SKM-1 (cell line): ENCODE data around the gene KCNQ5.
"Not testable (repeated sequence)": the region's sequence is repeated elsewhere in the genome, so short reads cannot be mapped to it uniquely, and the experiment has no call there.

Experiments used
- DNase-seq: peaks from one replicate; lab custom pipeline; 2025; ENCODE audit not compliant: unreplicated experiment; lab: John Stamatoyannopoulos, UW

KCNQ5 gene

DNA sequence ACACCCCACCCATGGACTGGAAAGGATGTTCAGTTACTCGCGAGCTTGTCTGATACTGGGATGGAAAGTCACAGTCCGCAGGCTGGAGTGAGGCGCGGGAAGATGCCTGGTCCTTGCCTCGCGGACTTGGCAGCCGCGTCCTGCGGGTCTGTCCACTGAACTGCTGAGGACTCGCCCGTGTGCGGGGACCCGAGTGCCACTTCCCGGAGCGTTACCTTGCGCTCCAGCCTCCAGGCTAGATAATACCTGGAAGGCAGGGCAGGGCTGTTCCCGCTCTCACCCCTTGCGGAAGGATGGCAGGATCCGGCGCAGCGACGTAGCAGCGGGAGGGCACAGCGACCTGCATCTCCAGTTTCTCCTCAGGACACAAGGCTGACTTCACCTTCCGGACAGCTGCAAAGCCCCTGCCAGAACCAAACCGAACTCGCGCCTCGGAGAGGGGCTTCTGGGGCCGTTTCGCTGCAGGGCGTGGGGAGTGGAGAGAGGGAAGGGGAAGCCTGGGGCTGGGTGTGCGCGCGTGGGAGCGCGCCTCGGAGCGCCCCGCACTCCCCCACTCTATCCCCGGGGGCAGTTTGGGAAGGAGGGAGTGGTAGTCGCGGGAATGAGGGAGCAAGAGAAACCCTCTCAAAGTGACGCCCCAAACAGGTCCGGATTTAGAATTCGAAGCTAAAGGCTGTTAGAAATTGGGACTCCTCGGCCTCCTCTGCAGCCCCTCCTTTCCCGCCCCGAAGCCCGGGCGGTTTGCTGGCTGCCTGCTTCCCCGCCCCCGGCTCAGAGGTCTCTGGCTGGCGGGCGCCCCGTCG is at the start of gene KCNQ5:
Gene KCNQ5, plus strand, starts transcription at position 774 of the 803 bp plus-strand sequence.
- DNase-seq: no peak

DNA sequence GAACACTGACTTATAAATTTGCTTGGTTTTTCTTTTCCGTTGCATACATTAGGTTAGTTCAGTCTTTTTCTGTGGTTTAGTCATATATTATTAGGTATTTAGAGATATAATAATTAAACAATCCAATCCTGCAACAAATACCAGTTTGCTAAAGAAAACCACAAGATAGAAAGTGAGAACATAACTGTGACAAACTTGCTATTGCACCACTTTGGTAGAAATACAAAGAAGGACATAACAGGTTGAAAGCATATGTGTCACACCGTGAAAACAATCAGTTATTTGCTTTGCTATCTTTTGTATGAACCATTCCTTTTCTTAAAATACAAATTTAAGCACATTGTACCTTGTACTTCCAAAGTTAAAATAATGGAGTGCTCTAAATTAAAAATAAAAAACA is 42.0 kb upstream of the KCNQ5 start:
- DNase-seq: peak; percentile 6

- peak; percentile 82 for DNase-seq
Observed at GRCh38 chr6:72580281-72580940, 41.5 kb upstream of the KCNQ5 start.

DNA sequence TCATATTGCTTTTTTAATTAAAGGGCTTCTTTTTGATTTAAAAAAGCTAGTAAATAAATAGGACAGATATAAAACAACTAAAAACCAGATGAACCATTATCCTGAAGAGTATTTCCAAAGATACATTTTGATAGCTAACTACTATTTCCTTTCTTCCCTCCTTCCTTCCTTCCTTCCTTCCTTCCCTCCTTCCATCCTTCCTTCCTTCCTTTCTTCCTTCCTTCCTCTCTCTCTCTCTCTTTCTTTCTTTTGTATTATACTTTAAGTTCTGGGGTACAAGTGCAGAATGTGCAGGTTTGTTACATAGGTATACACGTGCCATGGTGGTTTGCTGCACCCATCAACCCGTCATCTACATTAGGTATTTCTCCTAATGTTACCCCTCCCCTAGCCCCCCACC is 40.9 kb upstream of the KCNQ5 start:
- not testable (repeated sequence) for DNase-seq

GRCh38 chr6:72588155-72588554 is 33.7 kb upstream of the KCNQ5 start:
- no peak for DNase-seq

DNA sequence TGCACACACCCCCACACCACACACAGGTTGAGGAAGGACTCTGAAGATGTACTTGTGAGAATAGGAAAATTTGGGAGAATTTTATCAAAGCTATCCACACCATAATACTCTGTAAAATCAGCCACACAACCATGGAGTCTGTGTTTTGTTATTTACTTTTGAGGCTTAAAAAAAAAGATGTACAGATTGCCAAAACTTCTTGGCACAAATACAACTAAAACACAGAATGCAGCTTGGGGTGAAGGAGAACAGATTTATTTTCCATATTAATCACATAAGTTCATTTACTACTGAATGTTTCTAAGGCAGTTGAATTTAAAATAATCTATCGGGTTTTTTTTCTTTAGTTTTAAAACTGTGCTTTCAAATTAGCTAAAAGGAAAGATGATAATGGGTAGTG is 32.8 kb upstream of the KCNQ5 start:
- DNase-seq: no peak

- no peak for DNase-seq
Observed at GRCh38 chr6:72595812-72596211, 26.1 kb upstream of the KCNQ5 start.

DNA sequence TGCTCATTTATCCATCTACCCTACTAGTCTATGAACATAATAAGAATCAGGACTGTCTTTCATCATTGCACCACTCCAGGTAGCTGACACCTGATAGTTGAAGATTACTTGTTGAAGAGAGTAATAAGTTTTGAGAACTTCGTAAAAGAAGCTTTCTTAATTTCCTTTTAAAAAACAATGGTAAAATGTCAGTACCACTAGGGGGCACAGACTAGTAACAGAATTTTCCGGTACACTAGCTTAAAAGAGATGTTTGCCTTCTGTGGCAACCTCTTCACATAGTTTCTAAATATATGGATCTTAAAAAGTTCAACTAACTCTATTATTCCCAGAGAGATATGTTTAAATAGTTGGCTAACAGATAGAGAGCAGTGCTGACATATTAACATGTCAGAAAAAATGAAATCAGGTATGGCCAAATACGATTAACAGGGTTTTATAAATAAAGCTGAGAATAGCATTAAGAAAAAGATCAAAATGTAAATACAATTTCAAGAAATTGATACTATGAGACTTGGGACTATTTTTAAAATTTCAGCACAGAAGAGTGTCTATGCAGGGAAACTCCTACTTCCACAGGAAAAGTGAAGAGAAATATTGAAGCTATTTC is 5.4 kb upstream of the KCNQ5 start:
- DNase-seq: peak; percentile 40

- DNase-seq: no peak
Observed at GRCh38 chr6:72617721-72618120, 4.1 kb upstream of the KCNQ5 start.

DNA sequence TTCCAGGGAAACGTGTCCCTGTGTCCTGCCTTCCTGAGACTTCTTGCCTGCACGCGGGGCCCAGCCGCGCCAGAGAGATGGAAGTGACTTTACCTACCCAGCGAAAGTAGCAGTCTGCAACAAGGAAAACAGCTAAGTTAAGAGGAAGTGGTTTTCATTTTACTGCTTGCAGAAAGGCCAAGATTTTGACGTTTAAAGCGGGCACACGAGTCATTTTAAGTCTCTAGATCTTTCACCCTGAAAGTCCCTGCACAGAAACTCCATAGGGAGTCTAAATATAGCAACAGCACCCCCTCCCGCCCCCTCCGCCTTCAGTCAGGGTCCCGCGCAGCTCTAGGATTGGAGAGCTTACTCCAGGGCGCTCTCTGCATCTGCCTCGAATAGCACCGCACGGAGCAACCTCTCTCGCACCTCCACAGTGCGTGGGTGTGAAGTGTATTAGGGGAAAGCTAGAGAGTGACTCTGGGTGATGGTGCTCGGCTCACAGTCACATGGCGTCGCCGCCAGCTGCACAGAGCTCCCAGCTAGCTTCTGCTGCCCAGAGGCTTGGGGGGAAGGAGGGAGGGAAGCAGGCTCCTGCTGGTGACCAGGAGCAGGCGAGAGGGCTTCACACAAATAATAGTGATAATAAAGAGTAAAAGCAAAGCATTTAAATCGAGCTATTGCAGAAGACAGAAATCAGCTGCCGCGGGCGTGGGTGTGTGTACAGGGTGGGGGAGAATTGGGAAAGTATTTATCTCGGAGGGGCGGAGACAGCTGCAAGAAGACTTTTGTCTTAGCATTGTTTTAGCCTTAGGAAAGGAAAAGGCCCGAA is 1.8 kb upstream of the KCNQ5 start:
- DNase-seq: peak; percentile 55

- DNase-seq: no peak
Observed at GRCh38 chr6:72620871-72621290, 983 bp upstream of the KCNQ5 start.

- DNase-seq: peak; percentile 51
Observed at GRCh38 chr6:72622094-72622940, 453 bp downstream of the KCNQ5 start.

DNA sequence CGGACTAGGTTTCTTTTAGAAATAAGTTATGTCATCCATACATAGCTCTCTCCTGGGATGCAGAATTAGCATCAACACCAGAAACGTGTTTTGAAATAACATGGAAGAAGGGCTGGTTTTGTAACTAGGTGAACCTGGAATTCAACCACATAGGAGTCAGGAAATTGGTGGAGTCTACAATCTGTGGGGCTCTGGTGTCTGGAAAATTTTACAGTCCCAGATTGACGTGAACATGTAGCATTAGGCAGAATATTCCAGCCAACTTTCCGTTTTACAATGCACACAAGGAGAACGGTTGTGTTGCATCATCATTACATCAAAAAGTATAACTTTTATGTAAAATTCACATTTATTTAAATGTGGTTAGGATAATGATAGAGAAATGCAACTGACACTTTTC is 1.9 kb downstream of the KCNQ5 start:
- no peak for DNase-seq

DNA sequence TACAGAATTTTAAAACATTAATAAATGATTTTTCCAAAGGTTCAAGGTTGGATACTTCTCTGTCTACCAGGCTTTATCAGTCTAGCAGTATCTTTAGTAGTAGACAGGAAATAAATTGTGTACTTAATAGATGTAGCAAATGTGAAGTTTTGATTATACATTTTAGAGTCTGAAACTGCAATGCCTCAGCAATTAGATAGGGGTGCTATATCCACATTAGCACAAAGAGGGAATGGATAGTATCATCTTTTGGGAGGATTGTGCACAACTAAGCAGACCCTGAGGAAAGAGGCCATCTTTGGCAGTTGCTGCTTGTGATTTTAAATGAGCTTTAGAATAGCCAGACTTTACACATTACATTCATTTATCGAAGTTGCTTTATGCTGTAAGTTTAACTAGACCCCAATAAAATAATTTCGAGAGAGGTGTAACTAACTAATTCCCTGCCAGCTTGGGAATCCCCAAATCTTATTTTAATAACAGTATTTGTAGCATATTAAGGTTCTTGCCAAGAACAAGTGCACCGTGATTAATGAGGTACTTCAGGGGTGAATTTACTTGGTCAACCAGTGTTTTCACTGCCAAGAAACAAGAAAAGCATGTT is 2.8 kb downstream of the KCNQ5 start:
- DNase-seq: peak; percentile 60

- no peak for DNase-seq
Observed at GRCh38 chr6:72626126-72626525, 4.3 kb downstream of the KCNQ5 start.

- no peak for DNase-seq
Observed at GRCh38 chr6:72627539-72627938, 5.7 kb downstream of the KCNQ5 start.

- no peak for DNase-seq
Observed at GRCh38 chr6:72631480-72631879, 9.6 kb downstream of the KCNQ5 start.

DNA sequence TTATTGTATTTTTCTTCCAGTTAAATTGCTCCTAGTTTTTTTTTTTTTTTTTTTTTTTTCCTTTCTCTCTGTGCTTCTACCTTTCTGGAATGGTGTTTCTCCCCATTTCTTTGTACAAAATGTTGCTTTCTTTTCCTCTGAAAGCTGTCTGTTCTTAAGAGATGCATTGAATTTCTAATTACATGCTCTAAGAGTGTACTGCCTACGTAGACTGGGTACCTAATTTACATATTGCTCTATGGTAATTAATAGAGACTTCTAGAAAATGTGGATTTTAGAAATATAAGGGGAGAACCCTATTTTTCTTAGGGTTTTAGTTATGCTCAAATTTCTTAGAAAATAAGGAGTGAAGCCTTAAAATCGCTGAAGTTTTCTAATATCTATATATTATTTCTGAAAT is 13.8 kb downstream of the KCNQ5 start:
- DNase-seq: no peak

DNA sequence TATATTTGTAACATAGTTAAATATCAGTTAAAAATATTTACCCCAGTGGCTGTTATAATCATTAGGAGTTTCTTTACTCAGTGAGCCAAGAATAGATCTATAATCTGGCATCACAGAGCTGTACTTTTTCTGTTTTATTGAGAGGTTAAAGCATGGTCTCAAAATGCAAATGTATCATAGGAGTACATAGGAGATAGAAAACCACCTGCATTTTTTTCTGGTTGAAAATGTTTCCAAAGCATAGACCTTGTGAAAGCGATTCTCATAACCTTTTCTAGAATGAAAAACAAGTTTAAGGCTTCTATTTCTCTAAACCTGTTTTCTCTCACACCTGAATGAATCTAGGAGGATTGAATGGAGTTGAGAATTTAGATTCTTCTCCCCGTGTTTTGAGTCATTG is 14.4 kb downstream of the KCNQ5 start:
- DNase-seq: no peak

DNA sequence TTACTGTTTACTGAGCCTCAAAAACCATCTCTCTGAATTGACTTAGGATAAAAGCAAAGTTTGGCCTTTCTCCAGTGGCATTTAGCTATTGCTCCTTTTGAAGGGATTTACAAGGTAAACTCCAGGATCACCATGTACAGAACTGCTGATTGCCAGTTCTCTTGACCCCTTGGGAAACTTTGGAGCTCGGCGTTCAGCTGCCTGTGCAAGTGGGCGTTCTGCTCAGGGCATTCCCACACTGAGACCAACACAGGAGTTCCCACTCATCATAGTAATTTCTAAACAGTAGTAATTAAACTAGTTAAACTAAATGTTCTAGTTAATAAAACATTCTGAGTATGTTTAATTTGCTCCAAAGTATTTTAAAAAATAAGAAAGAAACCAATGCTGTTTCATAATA is 14.9 kb downstream of the KCNQ5 start:
- DNase-seq: no peak
